Measurements from ENCODE around the gene LDLRAP1. TPM values are rescaled to one million over a fixed set of nuclear protein-coding genes. Genes with fewer than 3 reads are reported as not detected.
A peak's percentile ranks its signal among the peaks of the same experiment; 100 is the strongest.

LDLRAP1 gene
- total and polyA plus RNA-seq, 9 of the 15 experiments (the other 6 are each of a cell fraction or from before 2014, with no cell fraction given), result 0.56 to 29.6 (median 16.2) TPM

- no peak for TF ChIP-seq RBBP5 (IDR thresholded peaks at IDR 0.05; ENCODE audit: borderline replicate concordance, insufficient read depth, low read length, poor library complexity, severe bottlenecking)
- TF ChIP-seq ZNF184 (CRISPR knock-in tag; IDR thresholded peaks at IDR 0.05), result no peak
- TF ChIP-seq NONO (IDR thresholded peaks at IDR 0.05; ENCODE audit: low read depth in 2 of 2, low read length in 1 of 2), result no peak
- no peak for TF ChIP-seq ZSCAN29 (IDR thresholded peaks at IDR 0.05)
- TF ChIP-seq, protein P1, sequence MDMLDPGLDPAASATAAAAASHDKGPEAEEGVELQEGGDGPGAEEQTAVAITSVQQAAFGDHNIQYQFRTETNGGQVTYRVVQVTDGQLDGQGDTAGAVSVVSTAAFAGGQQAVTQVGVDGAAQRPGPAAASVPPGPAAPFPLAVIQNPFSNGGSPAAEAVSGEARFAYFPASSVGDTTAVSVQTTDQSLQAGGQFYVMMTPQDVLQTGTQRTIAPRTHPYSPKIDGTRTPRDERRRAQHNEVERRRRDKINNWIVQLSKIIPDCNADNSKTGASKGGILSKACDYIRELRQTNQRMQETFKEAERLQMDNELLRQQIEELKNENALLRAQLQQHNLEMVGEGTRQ (CRISPR knock-in tag; IDR thresholded peaks at IDR 0.05), result peak; percentile 30
- TF ChIP-seq CEBPZ (IDR thresholded peaks at IDR 0.05; ENCODE audit: borderline replicate concordance, low read depth, low read length), result no peak
- no peak for TF ChIP-seq DMBX1 (CRISPR knock-in tag; IDR thresholded peaks at IDR 0.05; ENCODE audit: borderline replicate concordance)
- TF ChIP-seq, protein P2, sequence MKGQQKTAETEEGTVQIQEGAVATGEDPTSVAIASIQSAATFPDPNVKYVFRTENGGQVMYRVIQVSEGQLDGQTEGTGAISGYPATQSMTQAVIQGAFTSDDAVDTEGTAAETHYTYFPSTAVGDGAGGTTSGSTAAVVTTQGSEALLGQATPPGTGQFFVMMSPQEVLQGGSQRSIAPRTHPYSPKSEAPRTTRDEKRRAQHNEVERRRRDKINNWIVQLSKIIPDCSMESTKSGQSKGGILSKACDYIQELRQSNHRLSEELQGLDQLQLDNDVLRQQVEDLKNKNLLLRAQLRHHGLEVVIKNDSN (CRISPR knock-in tag; IDR thresholded peaks at IDR 0.05), result peak; percentile 53
These were observed 30.2 kb downstream of the LDLRAP1 start (continued) for GRCh38 chr1:25573591-25573930.

Measured in K562 (cell line).